ENCODE data around the gene TPCN2. TPM values are rescaled to one million over a fixed set of nuclear protein-coding genes. Genes with fewer than 3 reads are reported as not detected.

Gene TPCN2
- total RNA-seq, 1 experiment from 2014 or later: 15.2 TPM

DNA sequence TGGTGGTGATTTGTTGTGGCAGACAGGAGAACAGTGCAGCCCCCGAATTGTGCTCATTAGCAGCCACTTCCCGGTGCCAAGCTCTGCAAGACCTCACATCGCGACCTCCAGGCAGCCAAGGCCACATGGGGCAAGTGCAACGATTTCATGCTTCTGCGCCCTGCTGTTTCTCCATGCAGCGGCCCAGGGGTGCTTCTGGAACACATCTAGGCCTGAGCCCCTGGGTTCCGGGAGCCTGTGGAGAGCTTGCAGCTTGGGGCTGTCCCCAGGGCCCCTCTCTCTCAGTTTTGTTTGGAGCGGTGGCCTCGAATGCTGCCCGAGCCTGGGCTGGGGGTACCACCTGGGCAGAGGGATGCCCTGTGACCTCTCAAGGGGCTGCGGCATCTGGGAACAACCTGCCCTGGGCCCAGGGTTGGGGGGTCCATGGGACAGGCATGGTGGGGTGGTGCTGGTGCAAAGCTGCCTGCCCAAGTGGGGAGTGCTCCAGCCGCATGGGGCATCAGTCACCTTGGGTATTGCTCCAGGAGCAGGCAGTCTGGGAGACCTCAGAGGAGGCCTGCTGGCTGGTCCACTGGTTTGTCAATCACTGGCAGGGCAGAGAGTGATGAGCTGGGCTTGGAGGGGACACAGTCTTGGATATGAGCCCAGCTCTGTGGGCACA lies 51.9 kb downstream of the TPCN2 start (continued):
- TF ChIP-seq ZNF274 (IDR thresholded peaks at IDR 0.05; ENCODE audit: low read depth, low read length): no peak
- TF ChIP-seq EZH2phosphoT487 (IDR thresholded peaks at IDR 0.05; ENCODE audit: borderline replicate concordance): no peak
- TF ChIP-seq EGR1 (IDR thresholded peaks at IDR 0.05; ENCODE audit: low read depth): no peak
- no peak for TF ChIP-seq POLR2AphosphoS5 (IDR thresholded peaks at IDR 0.05; ENCODE audit: low read depth, low read length)
- TF ChIP-seq POLR2A (IDR thresholded peaks at IDR 0.05; ENCODE audit: borderline replicate concordance, extremely low read depth, insufficient read depth, insufficient read length): no peak
- no peak for TF ChIP-seq CBX3 (IDR thresholded peaks at IDR 0.05; ENCODE audit: low read depth)
- TF ChIP-seq SP1 (IDR thresholded peaks at IDR 0.05; ENCODE audit: low read depth): no peak

DNA sequence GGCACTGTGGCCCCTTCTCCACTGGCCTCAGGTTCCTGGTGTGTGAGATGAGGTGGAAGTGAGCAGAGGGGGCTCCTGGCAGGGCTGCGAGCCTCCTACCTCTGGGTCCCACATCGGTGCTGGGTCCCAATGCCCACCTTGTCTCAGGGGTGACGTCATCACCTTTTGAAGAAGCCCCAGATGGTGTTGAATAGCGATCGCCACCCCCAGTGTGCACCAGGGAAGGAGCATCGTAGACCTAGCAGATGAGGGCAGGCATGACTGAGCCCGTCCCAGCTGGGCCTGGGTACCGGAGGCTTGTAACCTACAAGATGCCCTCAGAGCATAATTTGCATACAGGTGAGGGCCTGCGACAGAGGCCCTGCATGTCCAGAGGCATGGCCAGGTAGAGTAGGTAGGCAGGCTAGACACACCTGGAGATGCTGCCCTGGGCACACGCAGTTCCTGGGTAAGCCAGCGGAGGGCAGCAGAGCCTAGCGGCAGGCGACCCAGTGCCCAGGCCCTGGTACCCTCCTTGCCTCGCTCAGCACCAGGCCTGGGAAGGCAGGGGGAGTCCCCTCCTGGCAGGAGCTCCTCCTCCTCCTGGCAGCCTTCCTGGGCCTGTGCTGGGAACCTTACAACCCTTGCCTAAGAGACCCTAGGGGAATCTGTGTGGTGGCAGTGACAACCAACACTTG lies 52.5 kb downstream of the TPCN2 start:
- Histone ChIP-seq H4K20me1 (ENCODE audit: insufficient read depth) (no peaks in the 10 kb centered on the region), H3K4me2 (ENCODE audit: low read length) (no peak overlapping the region), H3K4me3 (replicated peaks in 1 of 2; ENCODE audit: low read depth in 1 of 2, low read length in 2 of 2) (no peak overlapping the region), H3K4me1 (ENCODE audit: control insufficient read depth in 1 of 2, insufficient read depth in 2 of 2, low read length in 2 of 2) (peaks cover 3 to 21% of the 10 kb centered on the region in 2 experiments; a peak in 3 of 4 replicates), H3K36me3 (ENCODE audit: control insufficient read depth in 1 of 2, insufficient read depth in 2 of 2, low read length in 2 of 2) (no peaks in the 10 kb centered on the region), H2AFZ (ENCODE audit: low read depth, low read length, poor library complexity, severe bottlenecking) (no peak overlapping the region), H3K9me3 (ENCODE audit: control insufficient read depth in 1 of 2, insufficient read depth in 1 of 2, low read depth in 1 of 2, low read length in 2 of 2) (no peaks in the 10 kb centered on the region), H3K9ac (ENCODE audit: low read length) (no peak overlapping the region), H3K79me2 (ENCODE audit: insufficient read depth, low read length) (no peaks in the 10 kb centered on the region), H3K27me3 (ENCODE audit: insufficient read depth, low read length) (no peaks in the 10 kb centered on the region), H3K9me2 (ENCODE audit: insufficient read depth) (no peaks in the 10 kb centered on the region), H3K27ac (ENCODE audit: low read depth, low read length) (no peak overlapping the region)
- ChIA-PET CTCF (interaction anchor here (0.8 to 2.4 kb wide), 13 partner anchors 18 to 583 kb away, joined by 3 to 24 read pairs (median 5); partner anchors contain the start of genes LTO1 and MYEOV), RAD21 (ENCODE audit: low non-redundant PET in 1 of 2, low total read pairs in 2 of 2, uncharacterized antibody in 2 of 2, unreplicated experiment in 2 of 2) (interaction anchor here (0.6 to 1.6 kb wide), 8 partner anchors 22 to 583 kb away, joined by 3 to 9 read pairs (median 4); partner anchors contain the start of gene MYEOV (in 2 of the 2)), POLR2A (interaction anchor here (0.7 to 1.0 kb wide), 3 partner anchors 17 to 542 kb away, joined by 3 to 4 read pairs (median 3); partner anchors contain the start of gene MYEOV)
- ATAC-seq (peak; percentile 93), DNase-seq (ENCODE audit: low read depth, low spot score) (peak; percentile 49)
- BruUV-seq (replicated peaks): no TSS peak
- TF ChIP-seq ELF1 (IDR thresholded peaks at IDR 0.05; ENCODE audit: borderline replicate concordance, low read depth) (no peak), POLR2AphosphoS5 (IDR thresholded peaks at IDR 0.05; ENCODE audit: low read depth, low read length) (peak; percentile 8; the same call in 1 of the 2 replicates), RAD21 (IDR thresholded peaks at IDR 0.05; ENCODE audit: low read depth) (peak; percentile 100), FOSL1 (IDR thresholded peaks at IDR 0.05; ENCODE audit: low read depth) (no peak), SRF (IDR thresholded peaks at IDR 0.05; ENCODE audit: low read depth) (no peak), SIN3A (IDR thresholded peaks at IDR 0.05; ENCODE audit: low read depth) (no peak)
- TF ChIP-seq, protein P1, sequence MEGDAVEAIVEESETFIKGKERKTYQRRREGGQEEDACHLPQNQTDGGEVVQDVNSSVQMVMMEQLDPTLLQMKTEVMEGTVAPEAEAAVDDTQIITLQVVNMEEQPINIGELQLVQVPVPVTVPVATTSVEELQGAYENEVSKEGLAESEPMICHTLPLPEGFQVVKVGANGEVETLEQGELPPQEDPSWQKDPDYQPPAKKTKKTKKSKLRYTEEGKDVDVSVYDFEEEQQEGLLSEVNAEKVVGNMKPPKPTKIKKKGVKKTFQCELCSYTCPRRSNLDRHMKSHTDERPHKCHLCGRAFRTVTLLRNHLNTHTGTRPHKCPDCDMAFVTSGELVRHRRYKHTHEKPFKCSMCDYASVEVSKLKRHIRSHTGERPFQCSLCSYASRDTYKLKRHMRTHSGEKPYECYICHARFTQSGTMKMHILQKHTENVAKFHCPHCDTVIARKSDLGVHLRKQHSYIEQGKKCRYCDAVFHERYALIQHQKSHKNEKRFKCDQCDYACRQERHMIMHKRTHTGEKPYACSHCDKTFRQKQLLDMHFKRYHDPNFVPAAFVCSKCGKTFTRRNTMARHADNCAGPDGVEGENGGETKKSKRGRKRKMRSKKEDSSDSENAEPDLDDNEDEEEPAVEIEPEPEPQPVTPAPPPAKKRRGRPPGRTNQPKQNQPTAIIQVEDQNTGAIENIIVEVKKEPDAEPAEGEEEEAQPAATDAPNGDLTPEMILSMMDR (IDR thresholded peaks at IDR 0.05 in 2 of 3, conservative IDR thresholded peaks at IDR 0.05 in 1 of 3; ENCODE audit: borderline replicate concordance in 1 of 3, insufficient read depth in 1 of 3, low read depth in 2 of 3, low read length in 2 of 3): peak; percentile 95 to 99 (median 98)
- intact Hi-C loops (cut with micrococcal nuclease): loop anchor here (1.0 to 5.0 kb wide), 7 partner anchors 139 to 583 kb away; no protein-coding TSS in a partner anchor
